ENCODE results near the gene ORMDL2. TPM values are rescaled to one million over a fixed set of nuclear protein-coding genes. Genes with fewer than 3 reads are reported as not detected.

ORMDL2 gene
- total and polyA plus RNA-seq, 10 of the 15 experiments (the other 5 are each of a cell fraction or from before 2014, with no cell fraction given): 15.0 to 135 (median 33.9) TPM

GRCh38 chr12:55828357-55828756, 10.5 kb downstream of the ORMDL2 start (continued):
- TF ChIP-seq CTCF (IDR thresholded peaks at IDR 0.05 in 2 of 3, conservative IDR thresholded peaks at IDR 0.05 in 1 of 3; ENCODE audit: control insufficient read depth in 2 of 3, extremely low read depth in 1 of 3, insufficient read depth in 1 of 3, low read depth in 3 of 3, low read length in 3 of 3) (no peak), MYC (IDR thresholded peaks at IDR 0.05; ENCODE audit: insufficient read depth, insufficient read length, insufficient replicate concordance, low read length, severe bottlenecking) (no peak), CUX1 (IDR thresholded peaks at IDR 0.05; ENCODE audit: insufficient replicate concordance, low read depth, low read length) (no peak), PKNOX1 (IDR thresholded peaks at IDR 0.05) (no peak), ETV6 (conservative IDR thresholded peaks at IDR 0.05 in 1 of 2, IDR thresholded peaks at IDR 0.05 in 1 of 2; ENCODE audit: borderline replicate concordance in 1 of 2, low read depth in 1 of 2) (no peak), STAT1 (conservative IDR thresholded peaks at IDR 0.05) (no peak), HDAC6 (IDR thresholded peaks at IDR 0.05; ENCODE audit: unreplicated experiment) (no peak)

Data from GM12878 (cell line).